B cell (primary cell): ENCODE results near the gene SHLD1.

Source experiments
- EZH2 ChIP-seq: IDR thresholded peaks from 2 replicates; pipeline ENCODE4 v1.6.1; 2012; ENCODE audit warnings: borderline replicate concordance, low read depth, mild to moderate bottlenecking, moderate library complexity, low read length; ENCODE audit not compliant: insufficient read depth, poor library complexity, severe bottlenecking
- TF ChIP-seq, protein P1 (sequence below): fragments of 200-600 bp; IDR thresholded peaks from one replicate; pipeline ENCODE4 v1.8.0; 2022; ENCODE audit warnings: antibody characterized with exemption, mild to moderate bottlenecking

GRCh38 chr20:5806457-5807263 is 56.5 kb downstream of the SHLD1 start:
- TF ChIP-seq, protein P1, sequence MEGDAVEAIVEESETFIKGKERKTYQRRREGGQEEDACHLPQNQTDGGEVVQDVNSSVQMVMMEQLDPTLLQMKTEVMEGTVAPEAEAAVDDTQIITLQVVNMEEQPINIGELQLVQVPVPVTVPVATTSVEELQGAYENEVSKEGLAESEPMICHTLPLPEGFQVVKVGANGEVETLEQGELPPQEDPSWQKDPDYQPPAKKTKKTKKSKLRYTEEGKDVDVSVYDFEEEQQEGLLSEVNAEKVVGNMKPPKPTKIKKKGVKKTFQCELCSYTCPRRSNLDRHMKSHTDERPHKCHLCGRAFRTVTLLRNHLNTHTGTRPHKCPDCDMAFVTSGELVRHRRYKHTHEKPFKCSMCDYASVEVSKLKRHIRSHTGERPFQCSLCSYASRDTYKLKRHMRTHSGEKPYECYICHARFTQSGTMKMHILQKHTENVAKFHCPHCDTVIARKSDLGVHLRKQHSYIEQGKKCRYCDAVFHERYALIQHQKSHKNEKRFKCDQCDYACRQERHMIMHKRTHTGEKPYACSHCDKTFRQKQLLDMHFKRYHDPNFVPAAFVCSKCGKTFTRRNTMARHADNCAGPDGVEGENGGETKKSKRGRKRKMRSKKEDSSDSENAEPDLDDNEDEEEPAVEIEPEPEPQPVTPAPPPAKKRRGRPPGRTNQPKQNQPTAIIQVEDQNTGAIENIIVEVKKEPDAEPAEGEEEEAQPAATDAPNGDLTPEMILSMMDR = no peak
- TF ChIP-seq EZH2 = no peak
